Measurements from ENCODE around the gene MIEF2.
"Not testable (repeated sequence)": the region's sequence is repeated elsewhere in the genome, so short reads cannot be mapped to it uniquely, and the experiment has no call there.

Gene MIEF2, protein sequence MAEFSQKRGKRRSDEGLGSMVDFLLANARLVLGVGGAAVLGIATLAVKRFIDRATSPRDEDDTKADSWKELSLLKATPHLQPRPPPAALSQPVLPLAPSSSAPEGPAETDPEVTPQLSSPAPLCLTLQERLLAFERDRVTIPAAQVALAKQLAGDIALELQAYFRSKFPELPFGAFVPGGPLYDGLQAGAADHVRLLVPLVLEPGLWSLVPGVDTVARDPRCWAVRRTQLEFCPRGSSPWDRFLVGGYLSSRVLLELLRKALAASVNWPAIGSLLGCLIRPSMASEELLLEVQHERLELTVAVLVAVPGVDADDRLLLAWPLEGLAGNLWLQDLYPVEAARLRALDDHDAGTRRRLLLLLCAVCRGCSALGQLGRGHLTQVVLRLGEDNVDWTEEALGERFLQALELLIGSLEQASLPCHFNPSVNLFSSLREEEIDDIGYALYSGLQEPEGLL

DNA sequence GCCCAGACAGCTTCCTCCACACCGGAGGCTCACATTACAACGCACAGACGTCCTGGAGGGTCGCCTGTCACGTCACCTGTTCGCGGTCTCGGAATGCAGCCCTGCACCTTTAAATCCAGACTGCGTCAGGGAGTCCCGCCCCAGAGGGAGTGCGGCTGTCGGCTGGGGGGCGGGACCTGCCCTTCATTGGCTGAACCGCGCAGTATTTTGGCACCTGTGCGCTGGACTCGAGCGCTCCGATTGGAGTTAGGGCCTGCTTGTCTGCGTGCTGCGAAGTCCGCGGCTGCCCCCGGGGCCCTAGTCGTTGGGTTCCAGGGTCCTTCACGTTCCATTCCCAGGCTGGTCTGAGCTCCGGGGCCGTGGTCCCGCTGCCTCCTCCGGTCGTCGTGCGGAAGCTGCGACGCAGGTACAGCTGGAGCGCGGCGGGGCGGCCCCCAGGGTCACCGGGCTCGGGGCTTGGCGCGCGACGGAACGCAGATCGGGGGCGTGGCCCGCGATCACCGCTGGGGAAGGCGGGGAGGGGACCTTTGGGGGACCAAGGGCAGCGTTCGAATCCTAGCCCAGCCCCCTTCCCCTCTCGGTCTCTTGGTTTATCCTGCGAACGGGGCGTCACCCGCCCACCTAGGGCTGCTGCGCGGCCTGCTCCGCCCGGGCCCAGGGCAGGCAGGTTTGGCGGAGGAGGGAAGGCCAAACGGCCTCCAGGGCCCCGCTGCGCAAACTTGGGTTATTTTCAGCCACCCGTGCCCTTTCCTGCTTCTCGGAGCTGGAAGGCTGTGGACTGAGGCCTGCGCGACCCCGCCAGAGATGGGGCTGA, at the start of gene MIEF2:
TSS of gene MIEF2 (plus strand) at position 331 of the 814 bp plus-strand sequence. CDS start 2,059 bp downstream, outside the sequence.
- FAIRE-seq: peak; percentile 93

DNA sequence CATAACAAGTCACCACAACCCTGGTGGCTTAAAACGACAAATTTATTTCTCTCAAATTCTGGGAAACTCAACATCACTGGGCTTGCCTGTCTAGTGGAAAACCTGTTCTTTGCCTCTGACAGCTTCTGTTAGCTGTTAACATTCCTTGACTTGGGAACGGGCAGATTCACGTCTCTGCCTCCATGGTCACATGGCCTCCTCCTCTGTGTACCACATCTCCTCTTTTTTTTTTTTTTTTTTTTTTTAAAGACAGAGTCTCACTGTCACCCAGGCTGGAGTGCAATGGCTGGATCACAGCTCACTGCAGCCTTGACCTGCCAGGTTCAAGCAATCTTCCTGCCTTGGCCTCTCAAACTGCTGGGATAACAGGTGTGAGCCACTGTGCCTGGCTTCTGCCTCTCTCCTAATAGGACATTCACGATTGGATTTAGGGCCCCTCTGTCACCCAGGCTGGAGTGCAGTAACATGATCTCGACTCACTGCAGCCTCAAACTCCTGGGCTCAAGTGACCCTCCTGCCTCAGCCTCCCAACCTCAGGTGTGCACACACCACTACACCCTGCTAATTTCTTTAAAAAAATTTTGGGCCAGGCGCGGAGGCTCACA, 46.7 kb upstream of the MIEF2 start:
- no peak for FAIRE-seq

DNA sequence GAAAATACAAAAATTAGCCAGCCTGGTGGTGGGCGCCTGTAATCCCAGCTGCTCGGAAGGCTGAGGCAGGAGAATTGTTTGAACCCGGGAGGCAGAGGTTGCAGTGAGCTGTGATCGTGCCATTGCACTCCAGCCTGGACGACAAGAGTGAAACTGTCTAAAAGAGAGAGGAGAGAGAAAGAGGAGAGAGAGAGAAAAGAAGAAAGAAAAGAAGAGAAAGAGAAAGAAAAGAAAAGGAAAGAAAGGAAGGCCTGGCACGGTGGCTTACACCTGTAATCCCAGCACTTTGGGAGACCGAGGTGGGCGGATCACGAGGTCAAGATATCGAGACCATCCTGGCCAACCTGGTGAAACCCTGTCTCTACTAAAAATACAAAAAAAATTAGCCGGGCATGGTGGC, 43.6 kb upstream of the MIEF2 start:
- not testable (repeated sequence) for FAIRE-seq

DNA sequence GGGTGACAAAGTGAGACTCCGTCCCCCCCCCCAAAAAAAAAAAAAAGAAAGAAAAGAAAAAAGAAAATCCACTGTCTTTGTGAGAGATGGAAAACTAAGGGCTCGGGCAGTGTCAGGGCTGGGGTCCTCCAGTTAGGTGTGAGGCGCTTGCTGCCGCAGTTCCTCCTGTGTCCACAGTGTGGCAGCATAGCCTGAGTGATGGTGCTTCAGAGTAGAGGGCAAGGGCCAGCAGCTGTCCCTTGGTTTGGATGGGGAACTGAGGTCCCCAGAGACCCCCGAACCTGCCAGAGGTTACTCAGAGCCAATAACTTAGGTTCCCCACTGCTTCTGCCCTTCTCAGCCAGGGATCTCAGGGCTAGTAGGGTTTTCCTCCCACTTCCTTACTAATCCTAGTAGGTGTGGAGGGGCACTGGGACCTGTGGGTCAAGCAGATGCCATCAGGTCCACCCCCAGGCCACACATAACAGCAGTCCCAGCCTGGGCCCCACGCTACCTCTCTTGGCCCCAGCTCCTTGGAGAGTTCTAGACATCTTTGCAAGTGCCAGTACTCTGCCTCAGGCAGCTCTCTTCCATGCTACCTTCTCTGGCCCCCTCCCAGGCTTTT, 42.9 kb upstream of the MIEF2 start:
- FAIRE-seq: no peak

DNA sequence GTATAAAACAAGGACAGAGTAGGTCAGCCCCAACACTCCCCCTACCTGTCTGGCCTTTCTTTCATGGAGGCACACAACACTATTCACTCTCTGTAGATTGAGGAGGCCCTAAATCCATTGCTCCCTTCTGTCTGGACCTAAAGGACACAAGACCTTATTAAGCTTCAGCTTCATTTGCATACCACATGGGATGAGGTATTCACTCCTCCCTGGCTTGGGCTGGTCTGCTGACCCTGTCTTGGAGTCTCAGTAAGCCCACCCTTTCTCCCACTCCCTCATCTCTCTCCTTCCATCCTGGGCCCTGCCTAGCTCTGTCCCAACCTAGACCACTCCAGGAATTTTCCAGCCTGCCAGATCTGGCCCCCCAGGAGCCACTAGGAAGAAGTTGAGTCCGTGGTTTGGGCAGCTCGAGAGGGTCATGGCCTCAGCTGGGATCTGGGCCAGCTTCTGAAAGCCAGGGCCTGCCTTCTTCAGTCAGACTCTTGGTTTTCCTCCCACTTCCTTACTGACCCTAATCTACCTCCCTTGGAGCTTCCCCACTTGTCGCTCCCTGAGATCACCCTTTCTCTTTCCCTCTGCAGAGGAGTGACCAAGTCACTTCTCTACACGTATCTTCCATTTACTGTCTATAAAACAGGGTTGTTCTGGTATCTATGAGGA, 41.6 kb upstream of the MIEF2 start:
- no peak for FAIRE-seq

DNA sequence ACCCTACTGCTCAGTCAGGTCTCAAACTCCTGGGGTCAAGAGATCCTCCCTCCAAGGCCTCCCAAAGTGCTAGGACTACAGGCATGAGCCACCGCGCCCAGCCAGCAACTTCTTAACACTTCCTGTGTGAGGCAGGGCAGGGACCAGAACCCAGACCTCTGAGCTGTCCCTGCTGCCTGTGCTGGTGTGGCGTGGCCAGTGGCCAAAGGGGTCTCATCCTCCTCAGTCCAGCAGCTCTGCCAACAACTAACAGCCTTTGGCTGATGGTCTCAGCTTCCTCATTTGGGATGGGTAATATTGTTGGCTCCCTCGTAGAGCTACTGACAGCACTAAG, 36.4 kb upstream of the MIEF2 start:
- FAIRE-seq: no peak

DNA sequence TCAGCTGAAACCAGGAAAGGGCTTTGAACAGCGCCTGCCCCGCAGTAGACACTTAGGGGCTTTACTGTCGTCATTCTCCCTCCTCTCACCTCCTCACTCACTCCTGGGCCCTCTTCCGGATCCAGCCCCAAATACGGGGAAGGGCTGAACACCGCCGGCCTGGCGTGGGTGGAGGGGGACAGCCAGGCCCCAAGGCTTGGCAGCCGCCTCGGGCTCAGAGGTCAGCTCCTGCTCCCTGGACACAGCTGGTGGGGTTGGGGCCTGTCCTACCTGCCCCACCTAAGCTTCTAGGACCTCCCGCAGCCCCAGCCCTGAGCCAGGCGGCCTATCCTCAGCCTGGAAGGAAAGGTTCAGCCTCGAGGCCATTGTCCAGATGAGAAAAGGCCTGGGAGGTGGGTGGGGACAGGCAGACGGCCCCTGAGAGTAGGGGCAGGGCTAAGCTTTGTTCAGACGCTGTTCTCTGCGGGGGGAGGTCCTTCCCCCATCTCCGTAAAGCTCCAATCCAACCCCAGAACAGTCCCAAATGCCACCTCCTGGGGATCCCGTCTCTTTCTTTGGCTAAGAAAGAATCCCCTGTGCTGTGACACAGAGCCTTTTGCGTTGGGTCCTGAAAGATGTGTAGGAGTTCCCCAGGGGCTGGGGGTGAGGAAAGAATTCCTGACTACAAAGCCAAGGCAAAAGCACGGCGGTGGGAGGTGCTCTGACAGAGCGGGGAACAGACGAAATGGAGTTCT, 35.9 kb upstream of the MIEF2 start:
- FAIRE-seq: no peak

DNA sequence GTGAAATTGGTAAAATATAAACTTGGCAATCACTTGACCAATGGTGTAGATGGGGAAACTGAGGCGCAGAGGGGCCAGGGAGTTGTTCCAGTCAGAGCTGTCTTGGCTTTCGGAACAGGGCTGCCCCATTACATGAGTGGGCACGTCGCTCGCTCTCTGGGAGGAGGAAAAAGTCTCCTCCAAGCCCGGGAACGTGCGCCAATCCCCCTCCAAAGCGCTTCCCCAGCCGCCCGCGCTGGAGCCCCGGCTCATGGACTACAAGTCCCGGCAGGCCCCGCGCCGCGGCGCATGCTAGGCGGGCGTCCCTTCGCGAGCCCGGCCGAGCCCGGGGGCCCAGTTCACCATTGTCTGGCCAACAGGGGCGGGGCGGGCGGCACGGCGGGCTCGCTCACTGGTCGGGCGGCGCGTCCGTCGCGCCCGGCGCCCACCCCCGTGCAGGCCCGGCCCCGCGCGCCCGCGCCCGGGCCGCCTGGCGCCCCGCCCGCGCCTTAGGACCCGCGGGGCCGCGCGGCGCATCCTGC, 35.3 kb upstream of the MIEF2 start, which contains the start of gene LLGL1:
TSS of gene LLGL1 (plus strand) at position 515 of the 521 bp plus-strand sequence. CDS start 48 bp downstream, outside the sequence.
- no peak for FAIRE-seq

DNA sequence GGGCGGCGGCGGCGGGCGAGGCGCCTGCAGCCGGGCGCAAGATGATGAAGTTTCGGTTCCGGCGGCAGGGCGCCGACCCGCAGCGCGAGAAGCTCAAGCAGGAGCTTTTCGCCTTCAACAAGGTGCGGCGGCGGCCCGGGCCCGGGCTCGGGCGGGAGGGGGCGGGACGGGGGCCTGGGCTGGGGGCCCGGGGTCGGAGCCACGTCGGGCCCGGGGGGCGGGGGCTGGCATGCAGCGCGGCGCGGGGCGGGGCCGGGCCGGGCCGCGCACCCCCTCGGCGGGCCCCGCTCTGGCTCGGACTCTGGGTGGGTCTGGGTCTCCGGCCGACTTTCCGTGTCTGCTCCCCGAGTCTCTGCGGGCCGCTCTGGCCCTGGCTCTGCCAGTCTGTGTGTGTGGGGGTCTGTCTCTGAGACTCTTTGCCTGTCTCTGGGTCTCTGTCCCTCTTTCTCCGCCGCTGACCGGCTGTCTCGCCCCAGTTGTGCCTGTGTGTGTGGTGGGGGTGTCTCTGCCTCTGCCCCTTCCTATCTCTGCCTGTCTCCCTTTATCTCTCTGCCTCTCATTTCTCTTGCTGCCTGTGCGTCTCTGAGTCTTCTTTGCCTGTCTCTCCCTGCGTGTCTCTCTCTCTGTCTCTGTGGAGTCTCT, 34.7 kb upstream of the MIEF2 start:
- FAIRE-seq: no peak

DNA sequence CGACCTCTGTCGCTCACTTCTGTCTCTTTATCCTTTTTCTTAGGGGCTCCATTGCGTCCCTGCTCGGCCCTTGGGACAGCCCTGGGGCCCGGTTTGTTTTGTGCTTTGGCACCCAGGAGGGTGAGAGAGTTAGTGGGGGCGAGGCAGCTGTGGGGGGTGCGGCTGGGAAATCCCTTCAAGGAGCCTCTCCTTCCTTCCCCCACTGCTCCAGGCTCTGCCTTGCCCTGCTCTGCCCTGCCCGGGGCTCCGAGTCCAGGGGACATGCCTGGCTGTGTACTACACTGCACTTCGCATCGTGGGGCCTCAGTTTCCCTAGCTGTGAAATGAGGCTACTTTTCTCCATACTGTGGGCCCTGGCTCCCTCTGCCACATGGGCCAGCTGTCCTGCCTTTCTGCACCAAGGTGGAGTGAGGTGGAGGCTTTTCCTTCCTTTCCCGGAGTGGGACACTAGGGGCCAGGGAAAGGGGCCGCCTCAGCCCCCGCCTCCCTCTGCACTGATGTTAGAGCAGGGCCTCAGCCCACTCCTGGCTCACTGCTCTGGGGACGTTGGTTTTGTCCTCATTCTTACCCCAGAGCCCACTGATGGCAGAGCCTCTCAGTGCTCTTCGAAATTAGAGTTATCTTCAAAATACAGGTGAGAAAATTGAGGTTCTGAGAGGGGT, 34.0 kb upstream of the MIEF2 start:
- FAIRE-seq: no peak

DNA sequence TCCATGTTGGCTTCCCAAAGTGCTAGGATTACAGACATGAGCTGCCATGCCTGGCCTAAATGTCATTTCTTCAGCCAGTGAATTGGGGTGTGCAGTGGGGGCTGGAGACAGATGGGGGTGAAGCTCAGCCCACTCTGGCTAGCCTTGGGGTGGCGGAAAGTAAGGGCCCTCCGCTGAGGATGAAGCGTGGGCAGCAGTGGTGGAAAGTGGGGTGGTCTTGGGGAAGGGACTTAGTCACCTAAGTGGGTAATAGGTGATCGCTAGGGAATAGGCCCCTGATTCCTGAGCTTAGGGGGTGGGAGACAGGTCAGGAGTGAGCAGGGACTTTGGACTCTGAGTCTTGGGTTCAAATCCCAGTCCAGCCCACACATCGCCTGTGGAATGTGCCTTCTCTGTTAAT, 32.8 kb upstream of the MIEF2 start:
- FAIRE-seq: no peak

DNA sequence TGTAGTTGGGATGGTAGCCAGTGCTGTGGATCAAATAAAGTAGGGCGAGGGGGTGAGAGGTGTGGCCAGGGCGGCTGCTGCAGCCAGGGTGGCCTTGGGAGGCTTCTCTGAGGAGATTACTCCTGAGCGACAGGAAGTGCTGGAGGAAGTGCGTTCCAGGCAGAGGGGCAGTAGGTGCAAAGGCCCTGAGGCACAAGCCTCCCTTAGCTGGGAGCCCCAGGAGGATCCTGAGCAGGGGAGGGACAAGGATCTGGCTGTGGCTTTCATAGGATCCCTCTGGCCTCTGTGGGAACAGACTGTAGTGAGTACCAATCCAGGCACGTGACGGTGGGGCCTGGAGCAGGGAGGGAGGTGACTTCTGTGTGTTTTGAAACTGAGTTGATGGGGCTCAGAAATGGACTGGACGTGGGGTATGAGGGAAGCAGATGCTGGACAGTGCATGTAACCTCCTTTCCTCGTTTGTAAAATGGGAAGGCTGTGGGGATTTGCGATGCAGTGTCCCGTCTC, 32.2 kb upstream of the MIEF2 start:
- no peak for FAIRE-seq

DNA sequence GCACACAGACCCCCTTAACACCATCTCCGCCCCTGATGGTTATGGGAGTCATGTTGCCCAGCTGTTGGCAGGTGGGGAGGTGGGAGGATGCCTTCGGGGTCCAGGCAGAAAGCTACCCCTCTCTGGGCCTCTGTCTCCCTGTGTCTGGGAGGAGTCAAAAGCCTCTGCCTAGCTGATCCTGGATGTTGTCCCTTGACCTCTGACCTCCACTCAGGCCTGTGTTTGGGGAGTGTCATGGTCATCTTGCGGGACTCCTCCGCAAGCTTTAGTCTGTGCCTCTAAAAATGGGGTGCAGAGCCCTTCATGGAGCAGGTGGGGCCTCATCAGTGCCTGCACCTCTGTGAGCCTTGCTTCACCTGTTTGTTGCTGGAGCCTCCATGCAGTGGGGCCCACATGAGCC, 31.2 kb upstream of the MIEF2 start:
- no peak for FAIRE-seq

DNA sequence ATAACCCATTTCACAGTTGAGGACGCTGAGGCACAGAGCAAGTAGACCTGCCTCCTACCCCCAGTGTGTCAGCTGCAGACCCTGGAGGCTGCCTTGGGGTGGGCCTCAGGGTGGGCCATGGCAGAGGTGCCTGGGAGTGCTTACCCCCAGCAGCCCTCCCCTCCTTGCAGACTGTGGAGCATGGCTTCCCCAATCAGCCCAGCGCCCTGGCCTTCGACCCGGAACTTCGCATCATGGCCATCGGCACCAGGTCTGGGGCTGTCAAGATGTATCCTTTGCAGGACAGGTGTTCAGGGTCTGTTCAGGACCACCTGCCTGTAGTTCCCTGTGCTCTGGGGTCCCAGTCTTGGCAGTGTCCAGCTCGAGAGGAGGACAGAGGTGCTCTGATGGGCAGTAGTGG, 30.7 kb upstream of the MIEF2 start:
- no peak for FAIRE-seq

DNA sequence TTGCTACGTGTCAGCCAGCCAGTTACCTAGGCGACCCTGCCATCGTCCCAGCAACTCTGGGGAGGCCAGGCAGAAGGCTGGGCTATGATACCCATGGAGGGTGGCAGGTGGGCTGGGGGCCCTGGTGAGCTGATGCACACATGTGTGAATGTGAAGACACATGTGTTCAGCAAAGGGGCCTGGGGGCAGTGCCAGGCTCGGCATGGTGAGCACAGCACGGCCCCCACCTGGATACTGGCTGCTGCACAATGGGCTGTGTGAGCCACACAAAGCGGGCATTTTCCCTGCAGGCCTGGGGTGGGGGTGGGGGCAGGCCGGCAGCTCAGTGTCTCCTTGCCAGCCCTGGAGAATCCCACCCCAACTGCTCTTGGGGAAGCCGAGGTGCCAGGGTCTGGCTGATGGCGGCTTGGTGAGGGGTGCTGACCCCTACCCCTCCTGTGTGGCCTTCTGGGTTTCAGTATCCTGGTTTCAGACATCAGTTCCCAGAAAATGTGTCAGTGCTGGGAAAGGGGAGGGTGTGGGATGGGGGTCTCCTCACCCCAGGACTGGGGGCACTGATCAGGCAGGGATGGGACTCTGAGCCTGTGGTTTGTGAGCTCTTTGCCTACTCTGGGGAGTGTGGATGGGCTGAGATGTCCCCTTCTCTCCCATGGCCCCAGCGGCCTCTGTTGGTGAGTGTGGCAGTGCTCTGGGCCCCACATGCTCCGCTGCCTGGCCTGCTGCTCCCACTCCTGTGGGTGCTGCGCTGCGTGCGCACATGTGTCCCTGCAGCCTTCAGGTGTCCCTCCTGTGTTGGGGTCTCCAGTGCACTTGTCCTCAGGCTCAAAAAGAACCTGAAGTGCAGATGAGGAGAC, 29.9 kb upstream of the MIEF2 start:
- FAIRE-seq: no peak

DNA sequence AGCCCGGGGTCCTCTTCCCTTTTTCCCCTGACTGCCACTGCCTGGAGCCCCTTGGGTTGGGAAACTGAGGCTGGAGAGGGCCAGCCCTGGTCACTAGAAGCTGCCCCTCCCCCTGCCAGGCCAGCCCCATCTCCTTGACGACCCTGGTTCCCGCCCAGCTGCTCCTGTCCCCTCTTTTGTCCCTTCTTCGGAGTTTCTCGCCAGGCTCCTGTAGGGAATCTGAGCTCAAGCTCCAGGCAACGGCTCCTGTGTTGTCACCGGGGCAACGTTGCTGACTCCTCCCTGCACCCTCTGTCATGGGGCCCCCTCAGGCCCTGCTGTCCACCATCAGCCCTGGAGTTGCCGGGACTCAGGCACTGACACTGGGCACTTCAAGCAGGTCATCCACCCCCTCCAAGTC, 29.3 kb upstream of the MIEF2 start:
- no peak for FAIRE-seq

DNA sequence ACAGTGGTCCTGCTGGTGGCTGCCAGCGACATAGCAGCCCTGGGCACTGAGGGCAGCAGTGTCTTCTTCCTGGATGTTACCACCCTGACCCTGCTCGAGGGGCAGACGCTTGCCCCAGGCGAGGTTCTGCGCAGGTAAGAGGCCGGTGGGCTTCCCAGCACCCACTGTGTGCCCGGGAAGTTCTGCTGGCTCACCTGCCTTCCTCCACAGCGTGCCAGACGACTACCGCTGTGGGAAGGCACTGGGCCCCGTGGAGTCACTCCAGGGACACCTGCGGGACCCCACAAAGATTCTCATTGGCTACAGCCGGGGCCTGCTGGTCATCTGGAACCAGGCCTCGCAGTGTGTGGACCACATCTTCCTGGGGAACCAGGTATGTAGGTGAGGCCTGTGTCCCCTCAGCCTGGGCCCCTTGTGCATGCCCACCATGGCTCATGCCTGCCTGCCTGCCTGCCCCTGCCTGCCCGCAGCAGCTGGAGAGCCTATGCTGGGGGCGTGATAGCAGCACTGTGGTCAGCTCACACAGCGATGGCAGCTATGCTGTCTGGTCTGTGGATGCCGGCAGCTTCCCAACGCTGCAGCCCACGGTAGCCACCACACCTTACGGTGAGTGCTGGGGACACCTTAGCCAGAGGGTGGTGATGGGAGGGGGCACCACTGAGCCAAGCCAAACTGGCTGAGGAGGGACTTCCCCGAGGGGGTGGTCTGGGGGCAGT, 26.5 kb upstream of the MIEF2 start:
- FAIRE-seq: no peak

DNA sequence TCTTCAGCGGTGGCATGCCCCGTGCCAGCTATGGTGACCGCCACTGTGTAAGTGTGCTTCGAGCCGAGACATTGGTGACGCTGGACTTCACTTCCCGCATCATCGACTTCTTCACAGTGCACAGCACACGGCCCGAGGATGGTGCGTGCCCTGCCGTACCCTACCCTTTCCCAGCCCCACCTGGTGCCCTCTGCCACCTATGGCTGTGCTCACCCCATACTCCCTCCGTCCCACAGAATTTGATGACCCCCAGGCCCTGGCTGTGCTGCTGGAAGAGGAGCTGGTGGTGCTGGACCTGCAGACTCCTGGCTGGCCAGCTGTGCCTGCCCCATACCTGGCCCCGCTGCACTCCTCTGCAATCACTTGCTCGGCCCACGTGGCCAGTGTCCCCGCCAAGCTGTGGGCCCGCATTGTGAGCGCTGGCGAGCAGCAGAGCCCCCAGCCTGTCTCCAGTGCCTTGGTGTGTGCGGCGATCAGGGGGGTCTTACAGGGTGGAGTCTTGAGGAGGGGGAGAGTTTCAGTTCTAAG, 25.5 kb upstream of the MIEF2 start:
- no peak for FAIRE-seq

Measured in endometrium (tissue), 2 donors.